Measurements from ENCODE around the gene ITGA5. TPM values are rescaled to one million over a fixed set of nuclear protein-coding genes. Genes with fewer than 3 reads are reported as not detected.
A peak's percentile ranks its signal among the peaks of the same experiment; 100 is the strongest.

ITGA5 gene
- total RNA-seq, 1 experiment from 2014 or later, result 96.8 TPM

DNA sequence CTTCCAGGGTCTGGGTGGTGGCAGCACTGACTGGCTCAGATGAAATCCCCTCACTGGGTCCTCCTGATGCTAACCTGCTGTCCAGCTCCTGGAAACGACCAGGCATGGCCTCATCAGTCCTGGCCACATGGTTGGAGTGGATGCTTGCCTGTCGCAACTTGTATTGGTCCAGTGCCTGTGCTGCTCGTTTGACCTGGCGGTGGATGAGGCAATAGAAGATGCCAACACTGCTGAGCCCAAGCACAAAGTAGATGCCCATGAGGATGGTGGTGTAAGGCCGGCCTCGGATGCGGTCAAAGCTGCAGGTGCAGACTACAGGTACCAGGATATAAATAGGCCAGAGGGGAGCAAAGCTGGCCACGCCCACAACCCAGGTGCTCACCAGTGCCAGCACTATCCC, 56.0 kb downstream of the ITGA5 start:
- POLR2A ChIA-PET (ENCODE audit: low non-redundant PET), result no interaction called here
- no peaks in the 10 kb centered on the region for H3K36me3 ChIP-seq (ENCODE audit: insufficient read depth, low read length, poor library complexity, severe bottlenecking)
- TF ChIP-seq EZH2 (IDR thresholded peaks at IDR 0.05; ENCODE audit: borderline replicate concordance, low read depth, low read length, poor library complexity, severe bottlenecking), result no peak
- TF ChIP-seq, protein P1, sequence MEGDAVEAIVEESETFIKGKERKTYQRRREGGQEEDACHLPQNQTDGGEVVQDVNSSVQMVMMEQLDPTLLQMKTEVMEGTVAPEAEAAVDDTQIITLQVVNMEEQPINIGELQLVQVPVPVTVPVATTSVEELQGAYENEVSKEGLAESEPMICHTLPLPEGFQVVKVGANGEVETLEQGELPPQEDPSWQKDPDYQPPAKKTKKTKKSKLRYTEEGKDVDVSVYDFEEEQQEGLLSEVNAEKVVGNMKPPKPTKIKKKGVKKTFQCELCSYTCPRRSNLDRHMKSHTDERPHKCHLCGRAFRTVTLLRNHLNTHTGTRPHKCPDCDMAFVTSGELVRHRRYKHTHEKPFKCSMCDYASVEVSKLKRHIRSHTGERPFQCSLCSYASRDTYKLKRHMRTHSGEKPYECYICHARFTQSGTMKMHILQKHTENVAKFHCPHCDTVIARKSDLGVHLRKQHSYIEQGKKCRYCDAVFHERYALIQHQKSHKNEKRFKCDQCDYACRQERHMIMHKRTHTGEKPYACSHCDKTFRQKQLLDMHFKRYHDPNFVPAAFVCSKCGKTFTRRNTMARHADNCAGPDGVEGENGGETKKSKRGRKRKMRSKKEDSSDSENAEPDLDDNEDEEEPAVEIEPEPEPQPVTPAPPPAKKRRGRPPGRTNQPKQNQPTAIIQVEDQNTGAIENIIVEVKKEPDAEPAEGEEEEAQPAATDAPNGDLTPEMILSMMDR (conservative IDR thresholded peaks at IDR 0.05; ENCODE audit: low read depth, low read length), result no peak
- no peaks in the 10 kb centered on the region for H3K27me3 ChIP-seq (replicated peaks; ENCODE audit: insufficient read depth, low read depth, low read length, poor library complexity)
- CTCF ChIA-PET, result interaction anchor here (0.6 kb wide), 1 partner anchor 38 kb away, joined by 4 read pairs; the partner anchor contains the start of gene COPZ1
- no peak overlapping the region for H3K4me3 ChIP-seq (ENCODE audit: low read depth, low read length, poor library complexity, severe bottlenecking)
- H3K27ac ChIP-seq (ENCODE audit: low read depth, low read length, poor library complexity, severe bottlenecking), result no peak overlapping the region
- intact Hi-C loops (cut with micrococcal nuclease; ENCODE audit: unreplicated experiment), result no loop called here
- H3K4me1 ChIP-seq (ENCODE audit: insufficient read depth, low read length, poor library complexity, severe bottlenecking), result peaks cover 26% of the 10 kb centered on the region
- H3K9me3 ChIP-seq (ENCODE audit: low read depth, low read length, poor library complexity, severe bottlenecking), result no peaks in the 10 kb centered on the region
- no TSS peak for BruUV-seq (replicated peaks)
- DNase-seq (ENCODE audit: low spot score), result no peak

DNA sequence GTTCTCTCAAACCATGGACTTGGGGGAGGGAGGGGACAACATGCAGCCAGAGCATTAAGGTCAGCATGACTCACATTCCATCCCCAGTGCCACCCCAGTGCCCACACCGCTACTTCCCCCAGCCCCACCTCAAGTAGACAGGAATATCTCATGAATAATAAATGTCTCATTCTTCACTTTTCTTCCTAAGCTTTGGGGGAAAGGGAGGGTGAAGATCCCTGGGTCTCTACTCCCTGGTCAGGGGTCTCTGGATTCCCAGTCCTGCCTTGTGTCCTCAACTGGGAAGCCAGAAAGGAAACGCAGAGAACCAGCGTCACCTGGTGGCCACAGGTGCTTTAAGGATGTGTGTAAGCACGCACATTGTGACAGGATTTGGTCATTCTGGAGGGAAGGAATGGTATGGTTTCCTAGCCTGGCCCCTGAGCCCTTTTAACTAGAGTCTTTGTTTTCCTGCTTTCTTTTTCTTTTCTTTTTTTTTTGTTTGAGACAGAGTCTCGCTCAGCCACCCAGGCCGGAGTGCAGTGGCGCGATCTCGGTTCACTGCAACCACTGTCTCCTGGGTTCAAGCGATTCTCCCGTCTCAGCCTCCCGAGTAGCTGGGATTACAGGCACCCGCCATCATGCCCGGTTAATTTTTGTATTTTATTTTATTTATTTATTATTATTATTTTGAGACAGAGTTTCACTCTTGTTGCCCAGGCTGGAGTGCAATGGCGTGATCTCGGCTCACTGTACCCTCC, 58.2 kb downstream of the ITGA5 start:
- Histone ChIP-seq H3K9me3 (ENCODE audit: low read depth, low read length, poor library complexity, severe bottlenecking) (no peaks in the 10 kb centered on the region), H3K27ac (ENCODE audit: low read depth, low read length, poor library complexity, severe bottlenecking) (peak overlapping the region; percentile 74), H3K4me3 (ENCODE audit: low read depth, low read length, poor library complexity, severe bottlenecking) (no peak overlapping the region), H3K4me1 (ENCODE audit: insufficient read depth, low read length, poor library complexity, severe bottlenecking) (peaks cover 40% of the 10 kb centered on the region), H3K27me3 (replicated peaks; ENCODE audit: insufficient read depth, low read depth, low read length, poor library complexity) (no peaks in the 10 kb centered on the region), H3K36me3 (ENCODE audit: insufficient read depth, low read length, poor library complexity, severe bottlenecking) (no peaks in the 10 kb centered on the region)
- POLR2A ChIA-PET (ENCODE audit: low non-redundant PET), result no interaction called here
- CTCF ChIA-PET, result no interaction called here
- DNase-seq (ENCODE audit: low spot score), result peak; percentile 90
- no TSS peak for BruUV-seq (replicated peaks)
- TF ChIP-seq, protein P1 (conservative IDR thresholded peaks at IDR 0.05; ENCODE audit: low read depth, low read length), result peak; percentile 91
- TF ChIP-seq EZH2 (IDR thresholded peaks at IDR 0.05; ENCODE audit: borderline replicate concordance, low read depth, low read length, poor library complexity, severe bottlenecking), result no peak
- intact Hi-C loops (cut with micrococcal nuclease; ENCODE audit: unreplicated experiment), result loop anchor here (1.0 to 2.0 kb wide), 2 partner anchors 66 to 141 kb away; no protein-coding TSS in a partner anchor

DNA sequence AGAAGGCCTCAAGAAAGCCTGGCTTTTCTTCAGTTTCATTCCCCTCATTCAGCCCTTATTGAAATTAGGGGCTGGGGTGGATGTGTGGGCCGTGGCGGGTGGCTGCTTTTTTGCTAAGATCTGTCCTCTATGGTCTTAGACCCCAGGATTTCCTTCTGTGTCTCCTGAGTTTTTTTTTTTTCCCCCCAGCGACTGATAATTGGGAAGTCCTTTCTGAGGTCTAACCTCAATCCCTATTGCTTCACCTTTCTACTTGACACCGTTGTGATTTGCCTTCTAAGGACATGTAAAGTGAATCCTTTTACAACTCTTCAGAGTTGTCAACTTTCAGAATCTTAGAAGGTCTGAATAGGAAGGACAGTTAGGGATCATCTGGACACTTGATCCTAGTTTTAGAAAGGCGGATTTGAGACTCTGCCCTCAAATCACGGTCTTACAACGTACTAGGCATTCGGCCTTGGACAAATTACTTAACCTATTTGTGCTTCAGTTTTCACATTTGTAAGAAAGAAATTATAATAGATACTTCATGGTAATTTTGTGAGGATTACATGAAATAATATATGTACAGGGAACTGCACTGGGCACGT, 59.2 kb downstream of the ITGA5 start:
- ChIA-PET CTCF (interaction anchor here (0.5 to 1.9 kb wide), 5 partner anchors 9 to 144 kb away, joined by 3 to 8 read pairs (median 3); partner anchors contain the start of gene COPZ1), POLR2A (ENCODE audit: low non-redundant PET) (interaction anchor here (0.9 kb wide), 1 partner anchor 79 kb away, joined by 3 read pairs; the partner anchor contains the start of gene HNRNPA1)
- H3K4me3 ChIP-seq (ENCODE audit: low read depth, low read length, poor library complexity, severe bottlenecking), result peak overlapping the region; percentile 66
- no peaks in the 10 kb centered on the region for H3K36me3 ChIP-seq (ENCODE audit: insufficient read depth, low read length, poor library complexity, severe bottlenecking)
- H3K27me3 ChIP-seq (replicated peaks; ENCODE audit: insufficient read depth, low read depth, low read length, poor library complexity), result no peaks in the 10 kb centered on the region
- intact Hi-C loops (cut with micrococcal nuclease; ENCODE audit: unreplicated experiment), result loop anchor here (2.0 kb wide), 1 partner anchor 65 kb away; no protein-coding TSS in a partner anchor
- peak overlapping the region; percentile 74 for H3K27ac ChIP-seq (ENCODE audit: low read depth, low read length, poor library complexity, severe bottlenecking)
- no peak for DNase-seq (ENCODE audit: low spot score)
- no peaks in the 10 kb centered on the region for H3K9me3 ChIP-seq (ENCODE audit: low read depth, low read length, poor library complexity, severe bottlenecking)
- H3K4me1 ChIP-seq (ENCODE audit: insufficient read depth, low read length, poor library complexity, severe bottlenecking), result peaks cover 40% of the 10 kb centered on the region
- no TSS peak for BruUV-seq (replicated peaks)
- TF ChIP-seq EZH2 (IDR thresholded peaks at IDR 0.05; ENCODE audit: borderline replicate concordance, low read depth, low read length, poor library complexity, severe bottlenecking), result no peak
- TF ChIP-seq, protein P1 (conservative IDR thresholded peaks at IDR 0.05; ENCODE audit: low read depth, low read length), result no peak

All from A673 (cell line).